ENCODE results near the gene SEMA5A.

DNA sequence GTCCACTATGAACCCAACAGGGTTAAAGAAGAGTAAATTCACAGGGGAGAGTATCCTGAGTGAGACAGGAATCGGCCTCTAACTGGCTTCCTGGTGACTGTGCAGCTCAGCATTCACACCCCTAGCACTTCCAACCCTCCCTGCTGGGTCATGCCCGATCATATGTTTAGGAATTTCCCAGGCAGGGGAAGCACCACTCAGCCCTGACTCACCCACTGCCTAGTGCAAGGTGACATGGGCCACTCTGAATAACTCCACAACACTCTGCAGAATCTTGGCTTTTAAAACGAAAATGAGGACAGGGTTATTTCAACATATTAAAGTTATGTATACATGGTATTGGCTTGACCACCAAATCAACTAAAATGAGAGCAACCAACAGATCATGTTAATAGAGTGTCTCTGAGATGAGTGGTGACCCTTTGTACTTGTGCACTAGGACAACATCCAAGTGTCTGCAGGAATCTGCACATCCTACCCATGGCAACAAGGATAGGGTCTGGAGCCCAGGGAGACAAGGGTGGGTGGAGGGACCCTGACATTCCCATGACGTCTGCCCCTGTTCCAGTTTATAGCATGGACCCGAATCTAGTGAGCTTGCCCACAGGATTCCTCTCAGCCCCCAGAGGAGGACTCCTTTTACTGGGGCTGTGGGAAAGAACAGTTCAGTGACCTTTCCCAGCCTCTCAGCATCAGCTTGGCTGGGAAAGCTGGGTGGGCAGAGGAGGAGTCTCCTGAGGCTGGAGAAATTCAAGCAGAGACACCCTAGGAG, 485.8 kb downstream of the SEMA5A start:
- TF ChIP-seq, protein P1, sequence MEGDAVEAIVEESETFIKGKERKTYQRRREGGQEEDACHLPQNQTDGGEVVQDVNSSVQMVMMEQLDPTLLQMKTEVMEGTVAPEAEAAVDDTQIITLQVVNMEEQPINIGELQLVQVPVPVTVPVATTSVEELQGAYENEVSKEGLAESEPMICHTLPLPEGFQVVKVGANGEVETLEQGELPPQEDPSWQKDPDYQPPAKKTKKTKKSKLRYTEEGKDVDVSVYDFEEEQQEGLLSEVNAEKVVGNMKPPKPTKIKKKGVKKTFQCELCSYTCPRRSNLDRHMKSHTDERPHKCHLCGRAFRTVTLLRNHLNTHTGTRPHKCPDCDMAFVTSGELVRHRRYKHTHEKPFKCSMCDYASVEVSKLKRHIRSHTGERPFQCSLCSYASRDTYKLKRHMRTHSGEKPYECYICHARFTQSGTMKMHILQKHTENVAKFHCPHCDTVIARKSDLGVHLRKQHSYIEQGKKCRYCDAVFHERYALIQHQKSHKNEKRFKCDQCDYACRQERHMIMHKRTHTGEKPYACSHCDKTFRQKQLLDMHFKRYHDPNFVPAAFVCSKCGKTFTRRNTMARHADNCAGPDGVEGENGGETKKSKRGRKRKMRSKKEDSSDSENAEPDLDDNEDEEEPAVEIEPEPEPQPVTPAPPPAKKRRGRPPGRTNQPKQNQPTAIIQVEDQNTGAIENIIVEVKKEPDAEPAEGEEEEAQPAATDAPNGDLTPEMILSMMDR (IDR thresholded peaks at IDR 0.05; ENCODE audit: low read length): no peak
- TF ChIP-seq EZH2 (optimal IDR thresholded peaks at IDR 0.05; ENCODE audit: low read depth, low read length): no peak

Measured in MM.1S (cell line).